Transverse colon (tissue), 4 donors: ENCODE measurements around the gene UMAD1. TPM values are rescaled to one million over a fixed set of nuclear protein-coding genes. Genes with fewer than 3 reads are reported as not detected.

Experiments used
- DNase-seq: peaks from one replicate; pipeline ENCODE4 v3.0.0-alpha.2; 2019
- H3K27ac ChIP-seq, 4 donors: fragments of 200-600 bp; sonication (generic); 2 replicates each; pipeline ENCODE4 v1.5.1; 2016 to 2018; ENCODE audit warnings: inconsistent platforms in 4 of 4
- H3K27me3 ChIP-seq: fragments of 200-600 bp; sonication (generic); 2 replicates; pipeline ENCODE4 v1.5.1; 2017; ENCODE audit warnings: inconsistent platforms
- H3K36me3 ChIP-seq, 4 donors: fragments of 200-600 bp; sonication (generic); 2 replicates each; pipeline ENCODE4 v1.5.1; 2017 to 2019; ENCODE audit warnings: inconsistent platforms in 4 of 4
- H3K4me1 ChIP-seq, 4 donors: fragments of 200-600 bp; sonication (generic); 2 replicates each; pipeline ENCODE4 v1.5.1; 2017 to 2020; ENCODE audit warnings: inconsistent platforms in 4 of 4
- H3K4me3 ChIP-seq, 4 donors: fragments of 200-600 bp; sonication (generic); 1 replicate in 1 of 4; 2 replicates in 3 of 4; pipeline versions ENCODE4 v1.5.1 to v1.6.1; 2017 to 2019; ENCODE audit warnings: inconsistent platforms in 4 of 4
- H3K9me3 ChIP-seq, 2 donors: fragments of 200-600 bp; sonication (generic); 2 replicates each; pipeline ENCODE4 v1.5.1; 2017 to 2019; ENCODE audit warnings: inconsistent platforms in 2 of 2
- EP300 ChIP-seq: sonication (generic); formaldehyde crosslinking; IDR thresholded peaks from one replicate; pipeline ENCODE4 v1.6.1; 2017; ENCODE audit warnings: antibody characterized with exemption, low read depth
- POLR2A ChIP-seq: fragments of 450-650 bp; IDR thresholded peaks from one replicate; pipeline ENCODE4 v1.6.1; 2016; ENCODE audit warnings: antibody characterized with exemption, mild to moderate bottlenecking, moderate library complexity
- POLR2AphosphoS5 ChIP-seq, 3 donors: sonication (generic); formaldehyde crosslinking; IDR thresholded peaks; one replicate each; pipeline ENCODE4 v1.6.1; 2016; ENCODE audit warnings: antibody characterized with exemption in 3 of 3
- WGBS, 2 donors: methylation state at CpG; one replicate each; pipeline ENCODE4 v1.1.5; 2018; ENCODE audit warnings: low coverage in 1 of 2; 5-methylcytosine and 5-hydroxymethylcytosine counted together
- in situ Hi-C, 4 donors: fragments of 200-750 bp; cut with MboI; loops; one replicate each; pipeline versions ENCODE4 v1.15.0 to v1.15.1; 2017; ENCODE audit warnings: low sequenced_read_pairs in 3 of 4, low pct_ligation_motif_present in 1 of 4, low pct_unique_long_range_greater_than_20kb in 1 of 4
- intact Hi-C: fragments of 100-400 bp; cut with DNase I; formaldehyde crosslinking; loops from one replicate; pipeline ENCODE4 v1.15.1; 2023; ENCODE audit warnings: low total_unique reads
- total RNA-seq, 4 donors: library from RNA; depleted of rRNA; stranded (reverse); fragments of >200 nt; gene quantifications; one replicate each; pipeline ENCODE4 v1.1.0, GENCODE V29; 2016
- TF ChIP-seq, protein P1 (sequence below), 5 experiments: fragments of 200-600 bp in 3 of 5; fragments of 450-650 bp in 2 of 5; sonication (generic) in 3 of 5; IDR thresholded peaks; 1 replicate in 2 of 5; 2 replicates in 3 of 5; pipeline ENCODE4 v1.5.1; 2016 to 2017; ENCODE audit warnings: antibody characterized with exemption in 5 of 5, inconsistent platforms in 3 of 5, mild to moderate bottlenecking in 2 of 5, moderate library complexity in 1 of 5

UMAD1 gene
- total RNA-seq, 4 donors from 2014 or later: 0.40 to 21.3 (median 14.6) TPM

DNA sequence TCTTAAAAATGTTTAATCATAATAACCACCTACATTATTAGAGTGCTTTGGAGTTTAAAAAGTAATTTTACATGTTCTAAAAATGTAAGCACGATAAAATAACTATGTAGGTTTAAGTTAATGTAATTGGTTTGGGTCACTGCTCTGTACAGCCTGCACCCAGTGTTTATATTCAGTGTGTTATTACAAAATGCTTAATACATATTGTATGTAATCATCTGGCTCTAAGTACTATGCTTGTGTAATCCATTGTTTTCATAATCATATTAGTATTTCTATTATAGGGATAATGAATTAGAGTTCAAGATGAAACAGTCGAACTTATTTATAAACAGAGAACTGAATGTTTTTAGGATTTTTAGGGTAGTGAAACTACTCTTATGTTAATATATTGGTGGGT lies 64.8 kb downstream of the UMAD1 start:
- Histone ChIP-seq H3K4me3 (no peak overlapping the region), H3K4me1 (peaks cover 0 to 18% (median 4%) of the 10 kb centered on the region in 4 donors), H3K9me3 (no peaks in the 10 kb centered on the region), H3K27ac (no peak overlapping the region), H3K36me3 (no peaks in the 10 kb centered on the region), H3K27me3 (no peaks in the 10 kb centered on the region)
- no peak for DNase-seq
- in situ Hi-C loops (no loop called here), intact Hi-C loops (no loop called here)
- TF ChIP-seq EP300 (no peak), POLR2A (no peak), POLR2AphosphoS5 (IDR thresholded peaks at IDR 0.05) (no peak)
- TF ChIP-seq, protein P1, sequence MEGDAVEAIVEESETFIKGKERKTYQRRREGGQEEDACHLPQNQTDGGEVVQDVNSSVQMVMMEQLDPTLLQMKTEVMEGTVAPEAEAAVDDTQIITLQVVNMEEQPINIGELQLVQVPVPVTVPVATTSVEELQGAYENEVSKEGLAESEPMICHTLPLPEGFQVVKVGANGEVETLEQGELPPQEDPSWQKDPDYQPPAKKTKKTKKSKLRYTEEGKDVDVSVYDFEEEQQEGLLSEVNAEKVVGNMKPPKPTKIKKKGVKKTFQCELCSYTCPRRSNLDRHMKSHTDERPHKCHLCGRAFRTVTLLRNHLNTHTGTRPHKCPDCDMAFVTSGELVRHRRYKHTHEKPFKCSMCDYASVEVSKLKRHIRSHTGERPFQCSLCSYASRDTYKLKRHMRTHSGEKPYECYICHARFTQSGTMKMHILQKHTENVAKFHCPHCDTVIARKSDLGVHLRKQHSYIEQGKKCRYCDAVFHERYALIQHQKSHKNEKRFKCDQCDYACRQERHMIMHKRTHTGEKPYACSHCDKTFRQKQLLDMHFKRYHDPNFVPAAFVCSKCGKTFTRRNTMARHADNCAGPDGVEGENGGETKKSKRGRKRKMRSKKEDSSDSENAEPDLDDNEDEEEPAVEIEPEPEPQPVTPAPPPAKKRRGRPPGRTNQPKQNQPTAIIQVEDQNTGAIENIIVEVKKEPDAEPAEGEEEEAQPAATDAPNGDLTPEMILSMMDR (IDR thresholded peaks at IDR 0.05): no peak
- WGBS, 2 donors: 80 to 85% methylated on average over 2 of the region's 2 CpGs

DNA sequence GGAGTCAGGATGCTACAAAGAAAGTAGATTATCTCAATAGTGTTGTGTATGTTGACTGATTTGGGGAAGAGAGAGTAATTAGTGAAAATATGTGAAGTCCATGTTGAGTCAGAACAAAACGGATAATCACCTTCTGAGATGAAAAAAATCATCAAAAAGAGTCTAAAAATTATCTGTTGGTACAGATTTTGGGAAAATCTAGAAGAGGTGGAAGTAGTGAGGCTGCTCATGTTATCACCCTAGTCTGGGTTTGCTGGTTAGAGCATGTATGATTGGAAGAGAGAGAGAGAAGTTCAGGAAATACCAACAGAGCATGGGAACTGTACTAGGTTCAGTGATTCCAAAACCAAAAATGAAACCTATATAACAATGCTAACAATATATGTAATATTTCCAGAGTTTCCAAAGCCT lies 65.6 kb downstream of the UMAD1 start:
- Histone ChIP-seq H3K9me3 (no peaks in the 10 kb centered on the region), H3K36me3 (no peaks in the 10 kb centered on the region), H3K4me3 (no peak overlapping the region), H3K27ac (no peak overlapping the region), H3K4me1 (peaks cover 0 to 18% (median 4%) of the 10 kb centered on the region in 4 donors), H3K27me3 (no peaks in the 10 kb centered on the region)
- WGBS, 2 donors: 82 to 91% methylated on average over 1 of the region's 1 CpG
- intact Hi-C loops: no loop called here
- in situ Hi-C loops: no loop called here
- TF ChIP-seq EP300 (no peak), POLR2A (no peak), POLR2AphosphoS5 (IDR thresholded peaks at IDR 0.05) (no peak)
- TF ChIP-seq, protein P1 (IDR thresholded peaks at IDR 0.05): no peak
- no peak for DNase-seq

DNA sequence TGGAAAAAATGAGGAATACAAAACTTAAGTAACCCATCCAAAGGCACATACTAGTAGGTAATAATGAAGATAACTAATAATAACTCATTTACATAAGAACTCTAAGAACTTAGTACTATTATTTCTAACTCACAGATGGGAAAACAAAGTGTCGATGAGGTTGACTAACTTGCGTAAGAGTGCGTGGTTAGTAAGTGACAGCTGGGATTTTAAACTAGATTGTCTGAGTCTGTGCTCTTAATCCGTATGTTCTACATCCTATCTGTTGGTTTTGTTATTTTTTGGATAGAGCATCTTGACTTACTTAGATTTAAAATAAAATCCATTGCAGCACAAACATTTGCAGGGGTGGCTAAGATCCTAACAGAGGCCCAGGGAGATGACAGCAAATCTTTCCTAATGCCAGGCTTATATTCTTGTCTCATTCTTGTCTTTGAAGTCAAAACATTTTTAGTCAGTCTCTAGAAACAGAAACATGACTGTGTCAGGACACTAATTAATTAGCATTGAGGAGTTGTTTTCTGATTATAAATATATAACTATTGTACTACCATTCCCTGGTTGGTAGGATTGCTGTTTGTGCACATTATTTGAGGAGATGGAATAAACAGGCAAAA lies 66.1 kb downstream of the UMAD1 start:
- Histone ChIP-seq H3K27me3 (no peaks in the 10 kb centered on the region), H3K4me3 (no peak overlapping the region), H3K27ac (no peak overlapping the region), H3K4me1 (peaks cover 0 to 18% (median 4%) of the 10 kb centered on the region in 4 donors), H3K9me3 (no peaks in the 10 kb centered on the region), H3K36me3 (no peaks in the 10 kb centered on the region)
- TF ChIP-seq POLR2AphosphoS5 (IDR thresholded peaks at IDR 0.05) (no peak), EP300 (no peak), POLR2A (no peak)
- TF ChIP-seq, protein P1 (IDR thresholded peaks at IDR 0.05): no peak
- no peak for DNase-seq
- 77 to 94% methylated on average over 4 of the region's 4 CpGs for WGBS, 2 donors
- in situ Hi-C loops (no loop called here), intact Hi-C loops (no loop called here)

DNA sequence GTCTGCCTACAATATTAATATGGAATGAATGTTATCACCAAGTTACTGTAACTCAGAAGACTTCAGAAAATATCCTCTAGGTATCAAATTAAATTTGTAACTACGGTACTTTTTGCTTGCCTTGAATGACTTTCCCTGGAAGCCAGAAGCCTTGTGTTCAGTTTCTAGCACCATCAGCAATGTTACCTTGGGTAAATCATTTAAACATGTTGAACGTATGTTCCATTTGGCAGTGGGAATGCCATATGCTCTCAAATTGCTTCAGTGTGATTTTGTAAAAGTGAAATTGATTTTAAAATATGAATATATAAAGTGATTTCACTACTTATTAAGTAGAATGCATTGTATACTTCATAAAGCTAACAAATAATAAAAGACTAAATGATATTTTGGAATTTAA lies 66.7 kb downstream of the UMAD1 start:
- Histone ChIP-seq H3K36me3 (no peaks in the 10 kb centered on the region), H3K9me3 (no peaks in the 10 kb centered on the region), H3K27ac (no peak overlapping the region), H3K4me3 (no peak overlapping the region), H3K4me1 (peaks cover 0 to 18% (median 4%) of the 10 kb centered on the region in 4 donors), H3K27me3 (no peaks in the 10 kb centered on the region)
- WGBS, 2 donors: 77 to 81% methylated on average over 2 of the region's 2 CpGs
- intact Hi-C loops (no loop called here), in situ Hi-C loops (no loop called here)
- TF ChIP-seq POLR2AphosphoS5 (IDR thresholded peaks at IDR 0.05) (no peak), EP300 (no peak), POLR2A (no peak)
- TF ChIP-seq, protein P1 (IDR thresholded peaks at IDR 0.05): no peak
- no peak for DNase-seq
